ENCODE measurements around the gene SLC15A4. TPM values are rescaled to one million over a fixed set of nuclear protein-coding genes. Genes with fewer than 3 reads are reported as not detected.

SLC15A4 gene
- polyA plus RNA-seq, 2 donors, result 7.3 to 9.4 TPM

GRCh38 chr12:128796439-128797118, 27.2 kb downstream of the SLC15A4 start:
- H3K9me3 ChIP-seq (ENCODE audit: control insufficient read depth in 2 of 2, insufficient read depth in 1 of 2, low read depth in 1 of 2, low read length in 1 of 2), result no peaks in the 10 kb centered on the region
- peaks cover 10 to 44% of the 10 kb centered on the region in 2 donors for H3K36me3 ChIP-seq (ENCODE audit: control insufficient read depth in 2 of 2, insufficient read depth in 2 of 2, low read length in 1 of 2)
- H3K4me3 ChIP-seq (ENCODE audit: low read depth in 1 of 2, low read length in 2 of 2), result no peak overlapping the region
- WGBS, 2 donors, result 91 to 94% methylated on average over 19 of the region's 19 CpGs
- peaks cover 0 to 2% of the 10 kb centered on the region in 2 donors for H3K4me1 ChIP-seq (ENCODE audit: control insufficient read depth in 2 of 2, insufficient read depth in 2 of 2, low read length in 1 of 2)
- no peak overlapping the region for H3K27ac ChIP-seq (ENCODE audit: low read depth in 2 of 2, low read length in 1 of 2)
- H3K27me3 ChIP-seq (ENCODE audit: control insufficient read depth in 1 of 2, insufficient read depth in 2 of 2, low read length in 2 of 2), result no peaks in the 10 kb centered on the region

- Histone ChIP-seq H3K9me3 (ENCODE audit: control insufficient read depth in 2 of 2, insufficient read depth in 1 of 2, low read depth in 1 of 2, low read length in 1 of 2) (no peaks in the 10 kb centered on the region), H3K4me3 (ENCODE audit: low read depth in 1 of 2, low read length in 2 of 2) (no peak overlapping the region), H3K27me3 (ENCODE audit: control insufficient read depth in 1 of 2, insufficient read depth in 2 of 2, low read length in 2 of 2) (no peaks in the 10 kb centered on the region), H3K27ac (ENCODE audit: low read depth in 2 of 2, low read length in 1 of 2) (no peak overlapping the region), H3K4me1 (ENCODE audit: control insufficient read depth in 2 of 2, insufficient read depth in 2 of 2, low read length in 1 of 2) (peaks cover 0 to 2% of the 10 kb centered on the region in 2 donors), H3K36me3 (ENCODE audit: control insufficient read depth in 2 of 2, insufficient read depth in 2 of 2, low read length in 1 of 2) (peaks cover 10 to 47% of the 10 kb centered on the region in 2 donors)
- 84 to 87% methylated on average over 30 of the region's 30 CpGs for WGBS, 2 donors
Observed at GRCh38 chr12:128795530-128796361, 28.0 kb downstream of the SLC15A4 start.

GRCh38 chr12:128794661-128795529, 28.9 kb downstream of the SLC15A4 start:
- no peaks in the 10 kb centered on the region for H3K27me3 ChIP-seq (ENCODE audit: control insufficient read depth in 1 of 2, insufficient read depth in 2 of 2, low read length in 2 of 2)
- 70 to 78% methylated on average over 20 of the region's 20 CpGs for whole genome bisulfite sequencing, 2 donors

GRCh38 chr12:128793701-128794100, 30.1 kb downstream of the SLC15A4 start:
- Histone ChIP-seq H3K36me3 (ENCODE audit: control insufficient read depth in 2 of 2, insufficient read depth in 2 of 2, low read length in 1 of 2) (peaks cover 10 to 34% of the 10 kb centered on the region in 2 donors), H3K4me1 (ENCODE audit: control insufficient read depth in 2 of 2, insufficient read depth in 2 of 2, low read length in 1 of 2) (peaks cover 0 to 2% of the 10 kb centered on the region in 2 donors), H3K4me3 (ENCODE audit: low read depth in 1 of 2, low read length in 2 of 2) (no peak overlapping the region), H3K9me3 (ENCODE audit: control insufficient read depth in 2 of 2, insufficient read depth in 1 of 2, low read depth in 1 of 2, low read length in 1 of 2) (no peaks in the 10 kb centered on the region), H3K27ac (ENCODE audit: low read depth in 2 of 2, low read length in 1 of 2) (no peak overlapping the region), H3K27me3 (ENCODE audit: control insufficient read depth in 1 of 2, insufficient read depth in 2 of 2, low read length in 2 of 2) (no peaks in the 10 kb centered on the region)
- 86 to 93% methylated on average over 6 of the region's 6 CpGs for WGBS, 2 donors

More at GRCh38 chr12:128794661-128795529, 28.9 kb downstream of the SLC15A4 start:
- H3K27ac ChIP-seq (ENCODE audit: low read depth in 2 of 2, low read length in 1 of 2), result no peak overlapping the region
- no peaks in the 10 kb centered on the region for H3K9me3 ChIP-seq (ENCODE audit: control insufficient read depth in 2 of 2, insufficient read depth in 1 of 2, low read depth in 1 of 2, low read length in 1 of 2)
- H3K4me1 ChIP-seq (ENCODE audit: control insufficient read depth in 2 of 2, insufficient read depth in 2 of 2, low read length in 1 of 2), result peaks cover 0 to 2% of the 10 kb centered on the region in 2 donors
- peaks cover 10 to 40% of the 10 kb centered on the region in 2 donors for H3K36me3 ChIP-seq (ENCODE audit: control insufficient read depth in 2 of 2, insufficient read depth in 2 of 2, low read length in 1 of 2)
- H3K4me3 ChIP-seq (ENCODE audit: low read depth in 1 of 2, low read length in 2 of 2), result no peak overlapping the region

GRCh38 chr12:128792881-128793280, 30.9 kb downstream of the SLC15A4 start:
- H3K36me3 ChIP-seq (ENCODE audit: control insufficient read depth in 2 of 2, insufficient read depth in 2 of 2, low read length in 1 of 2), result peaks cover 10 to 34% of the 10 kb centered on the region in 2 donors

GRCh38 chr12:128792398-128792797, 31.4 kb downstream of the SLC15A4 start:
- Histone ChIP-seq H3K27ac (ENCODE audit: low read depth in 2 of 2, low read length in 1 of 2) (no peak overlapping the region), H3K36me3 (ENCODE audit: control insufficient read depth in 2 of 2, insufficient read depth in 2 of 2, low read length in 1 of 2) (peaks cover 8 to 29% of the 10 kb centered on the region in 2 donors), H3K9me3 (ENCODE audit: control insufficient read depth in 2 of 2, insufficient read depth in 1 of 2, low read depth in 1 of 2, low read length in 1 of 2) (no peaks in the 10 kb centered on the region), H3K27me3 (ENCODE audit: control insufficient read depth in 1 of 2, insufficient read depth in 2 of 2, low read length in 2 of 2) (no peaks in the 10 kb centered on the region), H3K4me3 (ENCODE audit: low read depth in 1 of 2, low read length in 2 of 2) (no peak overlapping the region), H3K4me1 (ENCODE audit: control insufficient read depth in 2 of 2, insufficient read depth in 2 of 2, low read length in 1 of 2) (peaks cover 0 to 2% of the 10 kb centered on the region in 2 donors)
- 89 to 94% methylated on average over 15 of the region's 15 CpGs for WGBS, 2 donors

More at GRCh38 chr12:128792881-128793280, 30.9 kb downstream of the SLC15A4 start:
- Histone ChIP-seq H3K27me3 (ENCODE audit: control insufficient read depth in 1 of 2, insufficient read depth in 2 of 2, low read length in 2 of 2) (no peaks in the 10 kb centered on the region), H3K4me1 (ENCODE audit: control insufficient read depth in 2 of 2, insufficient read depth in 2 of 2, low read length in 1 of 2) (peaks cover 0 to 2% of the 10 kb centered on the region in 2 donors), H3K9me3 (ENCODE audit: control insufficient read depth in 2 of 2, insufficient read depth in 1 of 2, low read depth in 1 of 2, low read length in 1 of 2) (no peaks in the 10 kb centered on the region), H3K27ac (ENCODE audit: low read depth in 2 of 2, low read length in 1 of 2) (no peak overlapping the region), H3K4me3 (ENCODE audit: low read depth in 1 of 2, low read length in 2 of 2) (no peak overlapping the region)
- WGBS, 2 donors, result 94 to 97% methylated on average over 17 of the region's 17 CpGs

- Histone ChIP-seq H3K27ac (ENCODE audit: low read depth in 2 of 2, low read length in 1 of 2) (no peak overlapping the region), H3K36me3 (ENCODE audit: control insufficient read depth in 2 of 2, insufficient read depth in 2 of 2, low read length in 1 of 2) (peaks cover 3 to 23% of the 10 kb centered on the region in 2 donors), H3K4me1 (ENCODE audit: control insufficient read depth in 2 of 2, insufficient read depth in 2 of 2, low read length in 1 of 2) (peaks cover 0 to 2% of the 10 kb centered on the region in 2 donors), H3K27me3 (ENCODE audit: control insufficient read depth in 1 of 2, insufficient read depth in 2 of 2, low read length in 2 of 2) (no peaks in the 10 kb centered on the region), H3K9me3 (ENCODE audit: control insufficient read depth in 2 of 2, insufficient read depth in 1 of 2, low read depth in 1 of 2, low read length in 1 of 2) (no peaks in the 10 kb centered on the region), H3K4me3 (ENCODE audit: low read depth in 1 of 2, low read length in 2 of 2) (no peak overlapping the region)
- WGBS, 2 donors, result 81 to 86% methylated on average over 24 of the region's 24 CpGs
Observed at GRCh38 chr12:128791395-128792322, 32.1 kb downstream of the SLC15A4 start.

GRCh38 chr12:128790653-128791373, 32.9 kb downstream of the SLC15A4 start:
- H3K9me3 ChIP-seq (ENCODE audit: control insufficient read depth in 2 of 2, insufficient read depth in 1 of 2, low read depth in 1 of 2, low read length in 1 of 2), result no peaks in the 10 kb centered on the region
- WGBS, 2 donors, result 89 to 91% methylated on average over 15 of the region's 15 CpGs
- peaks cover 3 to 23% of the 10 kb centered on the region in 2 donors for H3K36me3 ChIP-seq (ENCODE audit: control insufficient read depth in 2 of 2, insufficient read depth in 2 of 2, low read length in 1 of 2)
- H3K4me1 ChIP-seq (ENCODE audit: control insufficient read depth in 2 of 2, insufficient read depth in 2 of 2, low read length in 1 of 2), result peaks cover 0 to 2% of the 10 kb centered on the region in 2 donors
- H3K4me3 ChIP-seq (ENCODE audit: low read depth in 1 of 2, low read length in 2 of 2), result no peak overlapping the region
- H3K27ac ChIP-seq (ENCODE audit: low read depth in 2 of 2, low read length in 1 of 2), result no peak overlapping the region
- no peaks in the 10 kb centered on the region for H3K27me3 ChIP-seq (ENCODE audit: control insufficient read depth in 1 of 2, insufficient read depth in 2 of 2, low read length in 2 of 2)
